ENCODE results near the gene CEP85L. TPM values are rescaled to one million over a fixed set of nuclear protein-coding genes. Genes with fewer than 3 reads are reported as not detected.

The CEP85L gene
- total RNA-seq = 68.9 TPM

DNA sequence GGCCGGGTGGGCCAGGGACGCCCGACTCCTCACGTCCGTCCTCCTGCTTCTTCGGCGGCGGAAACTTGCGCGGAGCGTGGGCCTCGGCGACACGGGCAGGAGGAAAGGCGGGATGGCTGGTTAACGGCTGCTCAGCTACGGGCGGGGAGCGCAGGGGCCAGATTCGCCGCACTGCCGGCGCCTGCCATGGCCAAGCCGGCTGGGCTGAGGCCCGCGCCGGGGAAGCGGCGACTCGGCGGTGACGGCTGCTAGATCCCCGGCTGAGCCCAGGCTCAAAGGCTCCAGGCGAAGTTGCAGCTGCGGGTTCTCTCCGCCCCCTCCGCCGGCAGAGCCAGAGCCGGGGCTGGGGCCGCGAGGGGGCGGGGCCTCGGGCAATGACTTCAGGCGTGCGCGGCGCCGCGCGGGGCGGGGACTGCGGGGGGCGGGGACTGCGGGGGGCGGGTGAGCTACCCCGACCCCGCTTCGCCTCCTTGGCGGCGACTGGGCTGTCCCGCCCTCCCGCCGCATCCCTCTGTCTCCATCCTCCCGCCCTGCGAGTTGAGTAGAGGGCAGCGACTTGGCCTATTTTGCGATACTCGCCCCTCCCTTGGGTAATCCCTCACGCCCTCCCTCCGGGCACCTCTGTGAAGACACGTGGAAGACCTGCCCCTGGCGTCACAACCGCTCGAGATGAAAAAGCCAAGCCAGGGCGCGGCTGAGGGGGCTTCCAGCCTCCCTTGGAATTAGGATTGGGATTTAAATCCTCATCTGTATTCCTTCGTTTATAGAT lies at the start of gene CEP85L:
CEP85L (minus strand) TSS at position 310 of the 769 bp plus-strand sequence. CDS start 322 bp downstream, outside the sequence.
- peak; percentile 98 for DNase-seq

DNA sequence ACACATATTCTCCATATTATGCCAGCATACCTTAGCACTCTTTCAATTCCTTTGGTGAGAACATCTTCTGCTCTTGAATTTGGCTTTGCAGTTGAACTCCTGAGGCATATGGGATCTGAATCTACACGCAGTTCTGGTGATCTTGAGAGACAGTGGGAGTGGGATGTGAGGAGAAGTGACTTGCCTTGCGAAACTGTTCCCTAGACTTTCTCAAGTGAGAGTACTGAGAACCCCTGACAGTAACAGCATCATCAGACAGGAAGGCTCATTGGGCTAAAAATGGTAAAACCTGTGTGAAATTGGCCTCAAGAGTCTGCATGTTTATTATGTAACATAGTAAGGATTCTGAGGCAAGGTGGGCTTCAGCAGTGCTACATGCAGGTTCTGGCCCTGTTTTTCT lies 49.1 kb upstream of the CEP85L start:
- DNase-seq = no peak

DNA sequence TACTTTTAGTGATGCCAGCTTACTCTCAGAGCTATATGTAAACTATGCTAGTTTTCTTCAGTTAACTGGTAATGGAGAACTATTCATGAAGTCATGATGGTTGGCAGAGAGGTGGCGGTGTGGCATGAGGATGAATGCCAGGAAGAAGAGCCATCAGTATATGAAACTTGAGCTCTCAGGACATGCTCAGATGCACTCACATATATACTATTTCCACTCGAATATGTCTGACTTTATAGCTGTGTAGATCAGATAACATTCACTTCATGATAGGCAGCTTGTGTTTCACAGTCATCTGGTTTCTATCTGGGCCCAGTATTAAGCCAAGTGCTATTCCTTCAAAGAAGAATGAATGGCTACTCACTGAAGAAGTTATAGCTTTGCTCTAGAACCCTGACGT lies 46.2 kb upstream of the CEP85L start:
- no peak for DNase-seq

DNA sequence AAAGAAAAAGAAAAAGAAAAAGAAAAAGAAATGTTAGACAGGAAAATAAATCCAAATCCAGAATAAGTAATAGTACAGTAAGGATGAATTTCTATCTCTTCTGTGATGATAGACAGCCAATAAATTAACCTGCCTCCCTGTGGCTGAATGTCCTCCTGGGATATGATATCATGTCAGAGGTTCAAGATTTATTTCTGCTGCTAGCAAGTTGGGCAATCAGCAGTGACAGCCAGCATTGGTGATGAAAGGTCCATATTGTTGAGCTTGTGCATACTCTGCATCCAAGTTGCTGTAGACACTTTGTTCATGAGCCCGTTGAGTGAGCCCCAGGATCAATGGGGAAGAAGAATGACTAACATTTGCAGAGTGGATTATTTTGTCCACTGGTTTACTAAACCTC lies 44.9 kb upstream of the CEP85L start:
- DNase-seq = no peak

GRCh38 chr6:118693562-118693961 lies 42.2 kb upstream of the CEP85L start:
- DNase-seq = no peak

- DNase-seq = no peak
Observed at GRCh38 chr6:118685823-118686449, 34.5 kb upstream of the CEP85L start.

DNA sequence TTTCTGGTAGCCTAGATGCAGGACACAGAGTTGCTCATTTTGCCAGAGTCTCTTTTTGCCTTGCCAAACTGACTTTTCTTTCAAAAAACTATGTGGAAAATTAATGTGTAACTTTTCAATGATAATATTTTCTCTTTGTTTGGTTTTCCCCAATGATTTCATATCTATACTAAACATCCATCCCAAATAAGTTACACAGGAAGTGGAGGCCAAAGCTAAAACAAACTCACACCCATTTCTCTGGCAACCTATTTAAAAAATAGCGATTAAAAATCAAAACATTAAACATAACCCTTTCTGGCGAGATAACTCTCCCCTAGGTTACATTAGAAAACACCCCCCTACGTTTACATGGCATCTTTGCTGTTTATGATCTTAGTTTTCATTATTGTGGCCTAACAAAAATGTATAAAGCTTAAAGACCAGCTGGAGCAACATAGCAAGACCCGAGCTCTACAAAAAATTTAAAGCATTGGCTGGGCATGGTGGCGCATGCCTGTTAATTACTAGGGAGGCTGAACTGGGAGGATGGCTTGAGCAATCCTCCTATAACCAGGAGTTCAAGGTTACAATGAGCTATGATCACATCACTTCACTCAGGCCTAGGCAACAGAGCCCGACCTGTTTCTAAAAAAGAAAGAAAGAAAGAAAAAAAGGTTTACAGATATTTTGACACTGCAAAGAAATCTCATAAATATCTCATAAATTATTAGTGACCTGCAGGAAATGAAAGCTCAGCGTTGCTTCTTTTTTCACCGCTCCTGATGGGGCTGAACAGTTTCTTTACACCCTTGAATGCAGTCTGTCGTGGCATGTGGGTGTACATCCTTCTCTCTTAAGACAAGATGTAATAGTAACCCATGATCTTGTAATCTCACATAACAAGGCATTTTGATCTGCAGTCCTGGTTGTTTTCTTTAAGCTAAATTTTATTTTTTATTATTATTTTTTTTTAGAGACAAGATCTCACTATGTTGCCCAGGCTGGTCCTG lies 32.8 kb upstream of the CEP85L start:
- DNase-seq = no peak

- DNase-seq = no peak
Observed at GRCh38 chr6:118680452-118681095, 29.2 kb upstream of the CEP85L start.

DNA sequence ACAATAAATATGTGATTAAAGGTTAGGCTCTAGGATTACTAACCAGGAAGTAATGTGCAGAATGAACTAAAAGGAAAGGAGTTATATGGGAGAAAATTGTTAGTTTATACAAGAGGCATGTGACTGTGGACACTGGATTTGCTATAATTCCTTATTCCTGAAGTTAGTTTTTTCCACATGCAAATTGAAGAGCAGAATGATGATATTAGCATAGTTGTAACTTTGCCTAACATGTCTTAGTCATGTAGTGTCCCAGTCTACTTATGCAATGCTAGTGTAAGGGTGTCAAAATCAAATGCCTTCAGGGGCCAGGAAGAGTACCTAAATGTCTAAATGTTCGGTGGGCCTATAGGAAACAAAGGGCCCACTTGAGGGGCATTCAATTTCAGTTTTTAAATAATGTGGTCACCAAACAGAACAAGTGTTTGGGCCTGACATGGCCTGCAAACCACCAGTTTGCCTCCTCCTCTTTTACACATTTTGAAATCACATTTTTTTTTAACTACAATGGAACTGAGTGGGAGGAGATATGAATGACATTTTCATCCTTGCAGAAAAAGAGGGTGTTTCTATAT lies 28.0 kb upstream of the CEP85L start:
- no peak for DNase-seq

DNA sequence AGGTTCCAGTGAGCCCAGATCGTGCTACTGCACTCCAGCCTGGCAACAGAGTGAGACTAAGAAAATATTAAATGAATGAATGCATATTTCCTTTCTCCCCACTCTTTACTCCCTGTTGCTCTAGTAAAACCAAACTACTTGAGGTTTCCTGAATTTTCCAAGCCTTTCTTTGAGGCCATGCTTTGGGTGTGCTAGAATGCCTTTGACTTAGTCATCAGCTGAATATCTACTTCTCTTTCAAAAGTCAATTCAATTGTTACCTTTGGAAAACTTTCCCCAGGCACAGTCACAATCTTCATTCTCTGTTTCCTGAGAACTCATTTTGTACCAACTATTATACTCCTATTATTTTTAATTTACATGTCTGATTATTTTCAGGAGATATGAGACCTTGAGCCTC lies 27.5 kb upstream of the CEP85L start:
- no peak for DNase-seq

GRCh38 chr6:118677193-118677592 lies 25.8 kb upstream of the CEP85L start:
- DNase-seq = no peak

DNA sequence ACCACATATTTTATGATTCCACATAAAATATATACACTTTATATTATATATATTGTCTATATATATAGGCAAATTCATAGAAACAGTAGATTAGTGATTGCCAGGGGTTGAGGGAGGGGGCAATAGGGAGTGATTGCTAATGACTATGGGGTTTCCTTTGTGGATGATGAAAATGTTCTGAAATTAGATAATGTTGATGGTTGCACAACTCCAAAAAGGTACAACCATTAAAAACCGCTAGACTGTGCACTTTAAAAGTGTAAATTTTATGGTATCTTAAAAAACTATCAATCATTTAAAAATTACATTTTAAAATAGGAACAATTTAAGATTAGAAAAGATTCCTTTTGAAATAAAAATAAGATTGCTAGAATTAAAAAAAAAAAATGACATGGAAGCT lies 23.8 kb upstream of the CEP85L start:
- no peak for DNase-seq

DNA sequence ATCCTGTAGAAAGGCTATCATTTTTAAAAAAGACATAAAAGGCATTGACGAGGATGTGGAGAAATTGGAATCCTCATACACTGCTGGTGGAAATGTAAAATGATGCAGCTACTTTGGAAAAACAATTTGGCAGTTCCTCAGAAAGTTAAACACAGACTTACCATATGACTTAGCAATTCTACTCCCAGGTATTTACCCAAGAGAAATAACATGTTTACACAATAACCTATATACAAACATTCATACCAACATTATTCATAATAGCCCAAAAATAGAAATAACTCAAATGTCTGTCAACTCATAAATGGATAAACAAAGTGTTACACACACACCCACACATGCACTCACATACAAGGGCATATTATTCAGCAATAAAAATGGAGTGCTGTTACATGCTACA lies 23.4 kb upstream of the CEP85L start:
- DNase-seq = no peak

DNA sequence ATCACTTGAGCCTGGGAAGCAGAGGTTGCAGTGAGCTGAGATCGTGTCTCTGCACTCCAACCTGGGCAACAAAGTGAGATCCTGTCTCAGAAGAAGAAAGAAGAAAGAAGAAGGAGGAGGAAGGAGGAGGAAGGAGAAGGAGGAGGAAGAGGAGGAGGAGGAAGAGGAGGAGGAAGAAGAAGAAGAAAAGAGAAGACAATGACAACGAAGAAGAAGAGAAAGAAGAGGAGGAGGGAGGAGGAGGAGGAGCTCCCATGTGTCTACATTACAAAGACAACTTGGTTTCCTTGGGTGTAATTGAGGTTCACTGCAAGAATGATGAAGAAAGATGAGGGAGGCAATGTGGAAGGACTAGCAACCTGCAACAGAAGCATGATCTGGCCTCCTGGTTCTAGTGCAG lies 21.3 kb upstream of the CEP85L start:
- DNase-seq = no peak

- no peak for DNase-seq
Observed at GRCh38 chr6:118669561-118669960, 18.2 kb upstream of the CEP85L start.

GRCh38 chr6:118668761-118669385 lies 17.5 kb upstream of the CEP85L start:
- peak; percentile 88 for DNase-seq

DNA sequence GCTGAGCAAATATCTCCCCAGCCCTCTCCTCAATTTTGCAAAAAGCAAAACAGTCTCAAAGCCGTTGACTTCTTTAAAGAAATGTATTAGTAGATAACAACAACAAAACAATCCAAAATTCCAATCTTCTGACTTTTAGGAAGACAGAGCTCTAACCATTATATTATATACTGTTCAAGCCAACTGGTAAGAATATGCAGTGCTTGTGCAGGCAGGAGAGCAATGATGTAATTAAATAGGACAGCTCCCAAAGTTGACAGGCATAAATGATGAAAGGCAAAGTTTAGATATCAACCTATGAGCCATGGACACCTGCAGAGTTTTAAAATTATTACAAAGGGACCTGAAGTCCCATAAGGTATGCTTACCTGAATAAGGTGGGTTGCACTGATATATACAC lies 16.6 kb upstream of the CEP85L start:
- DNase-seq = no peak

- no peak for DNase-seq
Observed at GRCh38 chr6:118665011-118665410, 13.6 kb upstream of the CEP85L start.

- DNase-seq = no peak
Observed at GRCh38 chr6:118663993-118664985, 12.9 kb upstream of the CEP85L start.

GRCh38 chr6:118661831-118662230 lies 10.4 kb upstream of the CEP85L start:
- DNase-seq = no peak
